ENCODE data around the gene CEP63. TPM values are rescaled to one million over a fixed set of nuclear protein-coding genes. Genes with fewer than 3 reads are reported as not detected.

CEP63 gene
- polyA plus RNA-seq, 3 donors = 11.1 to 18.8 (median 17.2) TPM

DNA sequence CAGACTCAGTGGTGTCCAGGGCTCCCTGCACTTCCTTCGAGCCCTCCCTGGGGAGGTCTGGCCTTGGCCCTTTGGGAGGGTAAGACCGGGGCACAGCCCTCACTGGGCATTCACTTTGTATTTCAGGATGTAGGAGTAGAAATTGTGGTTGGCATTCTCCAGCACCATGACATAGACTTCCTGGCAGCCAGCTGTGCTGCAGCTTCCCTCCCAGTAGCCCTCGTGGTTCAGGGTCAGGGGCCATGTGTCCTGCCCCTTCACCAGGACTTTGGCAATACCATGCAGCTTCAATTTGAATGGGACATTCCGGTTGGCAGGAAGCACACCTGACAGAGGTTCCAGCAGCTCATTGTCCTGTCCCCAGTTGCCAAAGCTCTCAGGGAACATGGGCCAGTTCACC is 117.6 kb downstream of the CEP63 start:
- intact Hi-C loops (cut with micrococcal nuclease) = loop anchor here (5.0 to 10.0 kb wide), 2 partner anchors 39 to 1291 kb away; no protein-coding TSS in a partner anchor
- no peaks in the 10 kb centered on the region for H3K27me3 ChIP-seq (ENCODE audit: control insufficient read depth in 2 of 2, insufficient read depth in 2 of 2, low read length in 2 of 2)

DNA sequence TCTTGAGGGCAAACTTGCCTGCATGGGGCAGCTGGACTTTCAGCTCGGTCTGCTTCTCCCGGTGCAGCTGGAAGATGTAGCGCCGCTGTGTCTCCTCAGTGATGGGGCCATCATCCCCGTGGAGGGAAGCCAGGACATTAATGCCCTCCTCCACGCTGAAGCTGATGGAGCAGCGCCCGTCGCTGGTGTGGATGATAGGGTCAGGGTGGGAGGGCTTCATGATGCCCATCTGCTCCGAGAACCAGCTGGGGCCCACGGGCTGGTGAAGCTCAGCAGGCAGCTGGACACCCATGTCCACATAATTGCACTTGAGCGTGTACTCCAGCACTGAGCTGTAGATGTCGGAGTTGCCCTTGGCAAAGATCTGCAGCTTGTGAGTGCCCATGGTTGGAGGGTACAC is 118.1 kb downstream of the CEP63 start:
- no peaks in the 10 kb centered on the region for H3K79me2 ChIP-seq (ENCODE audit: insufficient read depth, low read length)
- 99% methylated on average over 11 of the region's 13 CpGs for WGBS (ENCODE audit: insufficient coverage)
- Mint-ChIP-seq H3K4me1 (peaks cover 63% of the 10 kb centered on the region), H3K27me3 (ENCODE audit: low read depth in 3 of 3) (peaks cover 0 to 3% (median 1%) of the 10 kb centered on the region in 3 donors), H3K36me3 (no peaks in the 10 kb centered on the region), H3K9me3 (no peaks in the 10 kb centered on the region), H3K4me3 (no peak overlapping the region), H3K27ac (no peak overlapping the region)
- no peak overlapping the region for H3K4me3 ChIP-seq (replicated peaks in 1 of 3; ENCODE audit: low read depth in 2 of 3, low read length in 3 of 3)
- no peak overlapping the region for H3K9ac ChIP-seq (ENCODE audit: insufficient read depth, low read length, poor library complexity, severe bottlenecking)
- H3K27ac ChIP-seq (ENCODE audit: low read depth in 1 of 2, low read length in 2 of 2) = no peak overlapping the region
- no peaks in the 10 kb centered on the region for H4K20me1 ChIP-seq (ENCODE audit: insufficient read depth, low read length)
- DNase-seq = no peak
- no peak overlapping the region for H2AFZ ChIP-seq (ENCODE audit: insufficient read depth, low read depth, low read length, poor library complexity, severe bottlenecking)
- no peaks in the 10 kb centered on the region for H3K9me3 ChIP-seq (replicated peaks in 1 of 2; ENCODE audit: control insufficient read depth in 1 of 2, insufficient read depth in 1 of 2, low read length in 2 of 2)
- no peaks in the 10 kb centered on the region for H3K27me3 ChIP-seq (ENCODE audit: control insufficient read depth in 2 of 2, insufficient read depth in 2 of 2, low read length in 2 of 2)
- intact Hi-C loops (cut with micrococcal nuclease) = loop anchor here (5.0 to 10.0 kb wide), 2 partner anchors 38 to 1291 kb away; no protein-coding TSS in a partner anchor
- TF ChIP-seq, protein P1, sequence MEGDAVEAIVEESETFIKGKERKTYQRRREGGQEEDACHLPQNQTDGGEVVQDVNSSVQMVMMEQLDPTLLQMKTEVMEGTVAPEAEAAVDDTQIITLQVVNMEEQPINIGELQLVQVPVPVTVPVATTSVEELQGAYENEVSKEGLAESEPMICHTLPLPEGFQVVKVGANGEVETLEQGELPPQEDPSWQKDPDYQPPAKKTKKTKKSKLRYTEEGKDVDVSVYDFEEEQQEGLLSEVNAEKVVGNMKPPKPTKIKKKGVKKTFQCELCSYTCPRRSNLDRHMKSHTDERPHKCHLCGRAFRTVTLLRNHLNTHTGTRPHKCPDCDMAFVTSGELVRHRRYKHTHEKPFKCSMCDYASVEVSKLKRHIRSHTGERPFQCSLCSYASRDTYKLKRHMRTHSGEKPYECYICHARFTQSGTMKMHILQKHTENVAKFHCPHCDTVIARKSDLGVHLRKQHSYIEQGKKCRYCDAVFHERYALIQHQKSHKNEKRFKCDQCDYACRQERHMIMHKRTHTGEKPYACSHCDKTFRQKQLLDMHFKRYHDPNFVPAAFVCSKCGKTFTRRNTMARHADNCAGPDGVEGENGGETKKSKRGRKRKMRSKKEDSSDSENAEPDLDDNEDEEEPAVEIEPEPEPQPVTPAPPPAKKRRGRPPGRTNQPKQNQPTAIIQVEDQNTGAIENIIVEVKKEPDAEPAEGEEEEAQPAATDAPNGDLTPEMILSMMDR (IDR thresholded peaks at IDR 0.05) = no peak
- peaks cover 44 to 56% of the 10 kb centered on the region in 2 donors for H3K4me1 ChIP-seq (ENCODE audit: control insufficient read depth in 1 of 2, insufficient read depth in 2 of 2, low read length in 2 of 2)
- H3K36me3 ChIP-seq (replicated peaks in 1 of 2; ENCODE audit: control insufficient read depth in 1 of 2, insufficient read depth in 2 of 2, low read length in 2 of 2) = no peaks in the 10 kb centered on the region
- H3K4me2 ChIP-seq (replicated peaks; ENCODE audit: extremely low read depth, low read length, poor library complexity, severe bottlenecking) = no peak overlapping the region

More for the DNA sequence above, 117.6 kb downstream of the CEP63 start:
- 8% methylated on average over 4 of the region's 4 CpGs for WGBS (ENCODE audit: insufficient coverage)
- TF ChIP-seq, protein P1 (IDR thresholded peaks at IDR 0.05) = no peak
- Histone ChIP-seq H2AFZ (ENCODE audit: insufficient read depth, low read depth, low read length, poor library complexity, severe bottlenecking) (no peak overlapping the region), H3K27ac (ENCODE audit: low read depth in 1 of 2, low read length in 2 of 2) (no peak overlapping the region), H3K9ac (ENCODE audit: insufficient read depth, low read length, poor library complexity, severe bottlenecking) (no peak overlapping the region), H3K4me3 (replicated peaks in 1 of 3; ENCODE audit: low read depth in 2 of 3, low read length in 3 of 3) (no peak overlapping the region), H4K20me1 (ENCODE audit: insufficient read depth, low read length) (no peaks in the 10 kb centered on the region), H3K36me3 (replicated peaks in 1 of 2; ENCODE audit: control insufficient read depth in 1 of 2, insufficient read depth in 2 of 2, low read length in 2 of 2) (no peaks in the 10 kb centered on the region), H3K4me2 (replicated peaks; ENCODE audit: extremely low read depth, low read length, poor library complexity, severe bottlenecking) (no peak overlapping the region), H3K79me2 (ENCODE audit: insufficient read depth, low read length) (no peaks in the 10 kb centered on the region), H3K4me1 (ENCODE audit: control insufficient read depth in 1 of 2, insufficient read depth in 2 of 2, low read length in 2 of 2) (peaks cover 49 to 58% of the 10 kb centered on the region in 2 donors), H3K9me3 (replicated peaks in 1 of 2; ENCODE audit: control insufficient read depth in 1 of 2, insufficient read depth in 1 of 2, low read length in 2 of 2) (no peaks in the 10 kb centered on the region)
- no peak overlapping the region for H3K4me3 Mint-ChIP-seq
- H3K4me1 Mint-ChIP-seq = peaks cover 65% of the 10 kb centered on the region
- peaks cover 0 to 2% (median 0%) of the 10 kb centered on the region in 7 donors for H3K9me3 Mint-ChIP-seq
- DNase-seq = no peak
- H3K36me3 Mint-ChIP-seq = no peaks in the 10 kb centered on the region
- peaks cover 0 to 3% (median 1%) of the 10 kb centered on the region in 3 donors for H3K27me3 Mint-ChIP-seq (ENCODE audit: low read depth in 3 of 3)
- H3K27ac Mint-ChIP-seq = no peak overlapping the region
